Transverse colon (tissue), 4 donors: ENCODE data around the gene PRRC1.

Experiments
- EP300 ChIP-seq: sonication (generic); formaldehyde crosslinking; IDR thresholded peaks from one replicate; pipeline ENCODE4 v1.6.1; 2017; ENCODE audit warnings: antibody characterized with exemption, low read depth
- POLR2A ChIP-seq: fragments of 450-650 bp; IDR thresholded peaks from one replicate; pipeline ENCODE4 v1.6.1; 2016; ENCODE audit warnings: antibody characterized with exemption, mild to moderate bottlenecking, moderate library complexity
- POLR2AphosphoS5 ChIP-seq, 3 donors: sonication (generic); formaldehyde crosslinking; IDR thresholded peaks; one replicate each; pipeline ENCODE4 v1.6.1; 2016; ENCODE audit warnings: antibody characterized with exemption in 3 of 3
- TF ChIP-seq, protein P1 (sequence below), 5 experiments: fragments of 200-600 bp in 3 of 5; fragments of 450-650 bp in 2 of 5; sonication (generic) in 3 of 5; IDR thresholded peaks; 1 replicate in 2 of 5; 2 replicates in 3 of 5; pipeline ENCODE4 v1.5.1; 2016 to 2017; ENCODE audit warnings: antibody characterized with exemption in 5 of 5, inconsistent platforms in 3 of 5, mild to moderate bottlenecking in 2 of 5, moderate library complexity in 1 of 5

DNA sequence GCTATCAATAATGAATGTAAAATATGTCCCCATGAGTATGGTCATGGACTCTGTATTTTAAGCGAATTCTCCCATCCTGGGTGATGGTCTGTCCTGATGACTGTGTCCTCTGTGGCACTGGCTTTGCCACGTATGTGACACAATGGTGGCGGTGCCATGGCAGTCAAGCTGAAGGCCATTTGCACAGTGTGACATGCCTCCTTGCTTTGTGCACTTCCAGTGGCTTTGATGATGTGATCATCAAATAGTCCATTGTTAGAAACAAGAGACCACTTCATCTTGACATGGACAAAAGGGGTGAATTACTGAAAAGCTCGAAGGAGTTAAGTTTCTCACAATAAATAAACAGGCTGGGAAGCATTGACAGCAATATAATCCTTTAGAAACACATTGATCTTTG lies 31.0 kb upstream of the PRRC1 start:
- TF ChIP-seq, protein P1, sequence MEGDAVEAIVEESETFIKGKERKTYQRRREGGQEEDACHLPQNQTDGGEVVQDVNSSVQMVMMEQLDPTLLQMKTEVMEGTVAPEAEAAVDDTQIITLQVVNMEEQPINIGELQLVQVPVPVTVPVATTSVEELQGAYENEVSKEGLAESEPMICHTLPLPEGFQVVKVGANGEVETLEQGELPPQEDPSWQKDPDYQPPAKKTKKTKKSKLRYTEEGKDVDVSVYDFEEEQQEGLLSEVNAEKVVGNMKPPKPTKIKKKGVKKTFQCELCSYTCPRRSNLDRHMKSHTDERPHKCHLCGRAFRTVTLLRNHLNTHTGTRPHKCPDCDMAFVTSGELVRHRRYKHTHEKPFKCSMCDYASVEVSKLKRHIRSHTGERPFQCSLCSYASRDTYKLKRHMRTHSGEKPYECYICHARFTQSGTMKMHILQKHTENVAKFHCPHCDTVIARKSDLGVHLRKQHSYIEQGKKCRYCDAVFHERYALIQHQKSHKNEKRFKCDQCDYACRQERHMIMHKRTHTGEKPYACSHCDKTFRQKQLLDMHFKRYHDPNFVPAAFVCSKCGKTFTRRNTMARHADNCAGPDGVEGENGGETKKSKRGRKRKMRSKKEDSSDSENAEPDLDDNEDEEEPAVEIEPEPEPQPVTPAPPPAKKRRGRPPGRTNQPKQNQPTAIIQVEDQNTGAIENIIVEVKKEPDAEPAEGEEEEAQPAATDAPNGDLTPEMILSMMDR (IDR thresholded peaks at IDR 0.05) = no peak
- TF ChIP-seq EP300 = no peak
- TF ChIP-seq POLR2A = no peak
- TF ChIP-seq POLR2AphosphoS5 (IDR thresholded peaks at IDR 0.05) = no peak
